GM13976 (cell line): Measurements from ENCODE around the gene XAB2.

Source experiments
- DNase-seq: peaks from one replicate; pipeline ENCODE4 v3.0.0; 2012; ENCODE audit warnings: low spot score
- CTCF ChIP-seq: IDR thresholded peaks from 2 replicates; pipeline ENCODE4 v1.5.1; 2012; ENCODE audit warnings: borderline replicate concordance, mild to moderate bottlenecking; ENCODE audit not compliant: insufficient read depth; ENCODE audit errors: extremely low read depth, missing control alignments, control extremely low read depth
- in situ Hi-C: fragments of 300-500 bp; cut with MboI; formaldehyde crosslinking; loops from one replicate; pipeline ENCODE4 v1.12.0; 2022; ENCODE audit warnings: low sequenced_read_pairs, mixed read lengths, inconsistent platforms; ENCODE audit not compliant: unreplicated experiment

Gene XAB2

GRCh38 chr19:7670790-7671189, 41.4 kb upstream of the XAB2 start:
- no peak for DNase-seq
- in situ Hi-C loops, result loop anchor here (25.0 kb wide), 1 partner anchor 308 kb away; no protein-coding TSS in a partner anchor
- no peak for TF ChIP-seq CTCF

GRCh38 chr19:7670150-7670783, 40.9 kb upstream of the XAB2 start:
- no peak for DNase-seq
- TF ChIP-seq CTCF, result no peak
- in situ Hi-C loops, result loop anchor here (25.0 kb wide), 1 partner anchor 308 kb away; no protein-coding TSS in a partner anchor

- no peak for DNase-seq
- in situ Hi-C loops, result loop anchor here (25.0 kb wide), 1 partner anchor 307 kb away; no protein-coding TSS in a partner anchor
- TF ChIP-seq CTCF, result no peak
These were observed 40.3 kb upstream of the XAB2 start for GRCh38 chr19:7669641-7670040.

GRCh38 chr19:7668842-7669241, 39.5 kb upstream of the XAB2 start, which contains the start of gene RETN:
RETN (plus strand) TSS chr19:7669049; CDS start chr19:7669327, 278 bp downstream.
- in situ Hi-C loops, result loop anchor here (25.0 kb wide), 1 partner anchor 307 kb away; no protein-coding TSS in a partner anchor

GRCh38 chr19:7665076-7665475, 35.7 kb upstream of the XAB2 start:
- in situ Hi-C loops, result loop anchor here (25.0 kb wide), 1 partner anchor 303 kb away; no protein-coding TSS in a partner anchor
- DNase-seq, result no peak
- no peak for TF ChIP-seq CTCF

More at GRCh38 chr19:7668842-7669241, 39.5 kb upstream of the XAB2 start, which contains the start of gene RETN:
- TF ChIP-seq CTCF, result no peak
- DNase-seq, result no peak

GRCh38 chr19:7663706-7664105, 34.4 kb upstream of the XAB2 start:
- no peak for TF ChIP-seq CTCF
- in situ Hi-C loops, result loop anchor here (25.0 kb wide), 1 partner anchor 301 kb away; no protein-coding TSS in a partner anchor

GRCh38 chr19:7662657-7663056, 33.3 kb upstream of the XAB2 start:
- no peak for TF ChIP-seq CTCF
- no peak for DNase-seq
- in situ Hi-C loops, result loop anchor here (25.0 kb wide), 1 partner anchor 300 kb away; no protein-coding TSS in a partner anchor

More at GRCh38 chr19:7663706-7664105, 34.4 kb upstream of the XAB2 start:
- DNase-seq, result no peak
